Liver (tissue), 9 donors: ENCODE results near the gene KATNB1. TPM values are rescaled to one million over a fixed set of nuclear protein-coding genes. Genes with fewer than 3 reads are reported as not detected.

Experiments used
- DNase-seq: peaks from one replicate; pipeline ENCODE4 v3.0.0-alpha.2; 2017; ENCODE audit warnings: low spot score
- H3K27ac ChIP-seq, 2 donors: one replicate each; pipeline ENCODE4 v1.7.0; 2013; ENCODE audit warnings: inconsistent platforms in 2 of 2, low read length in 2 of 2, control low read depth in 1 of 2, low read depth in 1 of 2, mild to moderate bottlenecking in 1 of 2
- H3K27me3 ChIP-seq, 4 donors: one replicate each; pipeline versions ENCODE4 v1.6.1 to v1.7.0; 2013; ENCODE audit warnings: low read length in 3 of 4, inconsistent platforms in 1 of 4, mild to moderate bottlenecking in 1 of 4, moderate library complexity in 1 of 4; ENCODE audit not compliant: control insufficient read depth in 4 of 4, insufficient read depth in 4 of 4
- H3K36me3 ChIP-seq, 4 donors: one replicate each; pipeline versions ENCODE4 v1.6.1 to v1.7.0; 2013; ENCODE audit warnings: low read length in 3 of 4, mild to moderate bottlenecking in 3 of 4, low read depth in 1 of 4, moderate library complexity in 1 of 4; ENCODE audit not compliant: control insufficient read depth in 4 of 4, insufficient read depth in 3 of 4
- H3K4me1 ChIP-seq, 4 donors: one replicate each; pipeline versions ENCODE4 v1.6.1 to v1.7.0; 2013; ENCODE audit warnings: low read length in 3 of 4, mild to moderate bottlenecking in 3 of 4, moderate library complexity in 1 of 4; ENCODE audit not compliant: control insufficient read depth in 4 of 4, insufficient read depth in 4 of 4
- H3K4me3 ChIP-seq, 3 donors: one replicate each; pipeline versions ENCODE4 v1.6.1 to v1.7.0; 2013; ENCODE audit warnings: low read length in 3 of 3, control low read depth in 1 of 3, low read depth in 1 of 3, mild to moderate bottlenecking in 1 of 3
- H3K9ac ChIP-seq, 2 donors: one replicate each; pipeline ENCODE4 v1.7.0; 2013; ENCODE audit warnings: low read length in 2 of 2, mild to moderate bottlenecking in 2 of 2, moderate library complexity in 2 of 2, control low read depth in 1 of 2, low read depth in 1 of 2
- H3K9me3 ChIP-seq, 4 donors: one replicate each; pipeline versions ENCODE4 v1.6.1 to v1.7.0; 2013; ENCODE audit warnings: low read length in 3 of 4; ENCODE audit not compliant: control insufficient read depth in 4 of 4
- CTCF ChIP-seq: fragments of 150-350 bp; IDR thresholded peaks from 2 replicates; pipeline ENCODE4 v1.5.1; 2017; ENCODE audit warnings: improper control_type of control experiment, low read depth, low read length; ENCODE audit not compliant: missing input control
- EGR1 ChIP-seq, 2 donors: IDR thresholded peaks; 2 replicates each; pipeline ENCODE4 v1.6.1; 2016 to 2018; ENCODE audit warnings: antibody characterized with exemption in 2 of 2, low read depth in 2 of 2
- FOXA2 ChIP-seq: IDR thresholded peaks from 2 replicates; pipeline ENCODE4 v1.6.1; 2016; ENCODE audit warnings: antibody characterized with exemption
- HNF4A ChIP-seq, 2 donors: conservative IDR thresholded peaks; 2 replicates each; pipeline ENCODE4 v1.6.1; 2016; ENCODE audit warnings: antibody characterized with exemption in 2 of 2, mild to moderate bottlenecking in 2 of 2
- HNF4G ChIP-seq: IDR thresholded peaks from 2 replicates; pipeline ENCODE4 v1.6.1; 2016; ENCODE audit warnings: antibody characterized with exemption
- JUND ChIP-seq, 2 donors: IDR thresholded peaks; 2 replicates each; pipeline ENCODE4 v1.6.1; 2016; ENCODE audit warnings: antibody characterized with exemption in 2 of 2
- NR2F2 ChIP-seq: IDR thresholded peaks from 2 replicates; pipeline ENCODE4 v1.6.1; 2016; ENCODE audit warnings: antibody characterized with exemption
- RAD21 ChIP-seq, 2 donors: IDR thresholded peaks; 2 replicates each; pipeline ENCODE4 v1.6.1; 2016; ENCODE audit warnings: antibody characterized with exemption in 2 of 2, mild to moderate bottlenecking in 2 of 2
- RXRA ChIP-seq, 2 donors: IDR thresholded peaks; 2 replicates each; pipeline ENCODE4 v1.6.1; 2017 to 2018; ENCODE audit warnings: antibody characterized with exemption in 2 of 2, mild to moderate bottlenecking in 1 of 2
- SP1 ChIP-seq: IDR thresholded peaks from 2 replicates; pipeline ENCODE4 v1.6.1; 2018; ENCODE audit warnings: antibody characterized with exemption, mild to moderate bottlenecking
- TAF1 ChIP-seq: conservative IDR thresholded peaks from 2 replicates; pipeline ENCODE4 v1.6.1; 2016; ENCODE audit warnings: antibody characterized with exemption, mild to moderate bottlenecking
- YY1 ChIP-seq: IDR thresholded peaks from 2 replicates; pipeline ENCODE4 v1.6.1; 2016; ENCODE audit warnings: antibody characterized with exemption, mild to moderate bottlenecking
- WGBS: extraction: QIAGEN DNeasy Blood & Tissue Kit; methylation state at CpG from one replicate; pipeline ENCODE4 v1.1.7; 2013; 5-methylcytosine and 5-hydroxymethylcytosine counted together
- polyA plus RNA-seq, 2 donors: library from polyadenylated mRNA; stranded (reverse) in 1 of 2; unstranded in 1 of 2; fragments of 200-250 nt in 1 of 2; fragments of >200 nt in 1 of 2; fragmentation: Nextera tagmentation in 1 of 2; extraction: Ambion mirVana in 1 of 2; gene quantifications; one replicate each; pipeline versions ENCODE4 v1.2.1 to v1.2.3, GENCODE V29; 2013 to 2015
- total RNA-seq, 2 donors: library from RNA; depleted of rRNA; stranded (reverse); fragments of >200 nt; gene quantifications; one replicate each; pipeline ENCODE4 v1.2.3, GENCODE V29; 2014
- TF ChIP-seq, protein P1 (sequence below): IDR thresholded peaks from 2 replicates; pipeline ENCODE4 v1.6.1; 2016; ENCODE audit warnings: antibody characterized with exemption
- TF ChIP-seq, protein P2 (sequence below): IDR thresholded peaks from 2 replicates; pipeline ENCODE4 v1.6.1; 2016; ENCODE audit warnings: antibody characterized with exemption
- donor health status: healthy.
- donor health status: healthy.
- donor health status: healthy.
- donor health status: healthy.
- donor health status: healthy.

Gene KATNB1
- total and polyA plus RNA-seq, 4 donors = 4.5 to 16.4 (median 7.5) TPM

GRCh38 chr16:57713596-57713995 lies 22.0 kb upstream of the KATNB1 start:
- Histone ChIP-seq H3K4me3 (no peak overlapping the region), H3K9ac (no peak overlapping the region), H3K27ac (no peak overlapping the region), H3K4me1 (peaks cover 0 to 3% (median 0%) of the 10 kb centered on the region in 4 donors), H3K36me3 (no peaks in the 10 kb centered on the region), H3K9me3 (no peaks in the 10 kb centered on the region), H3K27me3 (no peaks in the 10 kb centered on the region)
- 95% methylated on average over 8 of the region's 8 CpGs for WGBS
- DNase-seq = no peak
- no peak for TF ChIP-seq JUND (IDR thresholded peaks at IDR 0.05)
- TF ChIP-seq RXRA (IDR thresholded peaks at IDR 0.05) = no peak
- TF ChIP-seq EGR1 (IDR thresholded peaks at IDR 0.05; ENCODE audit: low read depth in 2 of 2) = no peak

DNA sequence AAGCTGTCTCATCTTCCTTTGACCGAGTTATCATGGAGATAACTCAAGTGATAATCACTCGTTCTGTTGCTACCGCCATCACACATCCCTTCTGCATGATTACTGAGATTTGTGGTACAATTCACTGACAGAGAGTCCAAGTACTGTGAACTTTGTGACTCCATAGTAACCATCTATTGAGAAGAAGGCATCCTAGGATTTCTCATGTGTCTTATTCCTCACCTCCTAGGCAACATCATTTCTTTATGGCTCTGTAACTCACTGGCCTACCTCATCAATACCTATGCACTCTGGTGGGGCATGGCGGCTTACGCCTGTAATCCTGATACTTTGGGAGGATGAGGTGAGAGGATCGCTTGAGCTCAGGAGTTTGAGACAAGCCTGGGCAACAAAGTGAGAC lies 21.5 kb upstream of the KATNB1 start:
- peaks cover 0 to 3% (median 0%) of the 10 kb centered on the region in 4 donors for H3K4me1 ChIP-seq
- TF ChIP-seq TAF1 (no peak), JUND (IDR thresholded peaks at IDR 0.05) (no peak), HNF4G (no peak), CTCF (no peak), RAD21 (IDR thresholded peaks at IDR 0.05) (no peak), FOXA2 (no peak), YY1 (no peak), SP1 (no peak)
- TF ChIP-seq, protein P1, sequence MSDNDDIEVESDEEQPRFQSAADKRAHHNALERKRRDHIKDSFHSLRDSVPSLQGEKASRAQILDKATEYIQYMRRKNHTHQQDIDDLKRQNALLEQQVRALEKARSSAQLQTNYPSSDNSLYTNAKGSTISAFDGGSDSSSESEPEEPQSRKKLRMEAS = no peak
- TF ChIP-seq, protein P2, sequence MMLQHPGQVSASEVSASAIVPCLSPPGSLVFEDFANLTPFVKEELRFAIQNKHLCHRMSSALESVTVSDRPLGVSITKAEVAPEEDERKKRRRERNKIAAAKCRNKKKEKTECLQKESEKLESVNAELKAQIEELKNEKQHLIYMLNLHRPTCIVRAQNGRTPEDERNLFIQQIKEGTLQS = no peak
- H3K36me3 ChIP-seq = no peaks in the 10 kb centered on the region
- H3K27me3 ChIP-seq = no peaks in the 10 kb centered on the region
- no peak overlapping the region for H3K4me3 ChIP-seq
- H3K9ac ChIP-seq = no peak overlapping the region
- no peaks in the 10 kb centered on the region for H3K9me3 ChIP-seq
- no peak for DNase-seq
- WGBS = 89% methylated on average over 6 of the region's 6 CpGs
- H3K27ac ChIP-seq = no peak overlapping the region

- Histone ChIP-seq H3K27ac (no peak overlapping the region), H3K4me1 (peaks cover 0 to 3% (median 0%) of the 10 kb centered on the region in 4 donors), H3K9ac (no peak overlapping the region), H3K4me3 (no peak overlapping the region), H3K9me3 (no peaks in the 10 kb centered on the region), H3K27me3 (no peaks in the 10 kb centered on the region), H3K36me3 (no peaks in the 10 kb centered on the region)
- WGBS = 63% methylated on average over 3 of the region's 3 CpGs
- DNase-seq = peak; percentile 84
- TF ChIP-seq NR2F2 (no peak), RAD21 (IDR thresholded peaks at IDR 0.05) (peak; percentile 92 to 97), CTCF (peak; percentile 90), HNF4A (conservative IDR thresholded peaks at IDR 0.05) (peak in 1 of 2 donors; percentile 26), RXRA (IDR thresholded peaks at IDR 0.05) (peak in 1 of 2 donors; percentile 42)
- TF ChIP-seq, protein P2 = no peak
- TF ChIP-seq, protein P1 = no peak
These were observed 15.4 kb upstream of the KATNB1 start for GRCh38 chr16:57720142-57720575.
